ENCODE measurements around the gene NHERF1.

DNA sequence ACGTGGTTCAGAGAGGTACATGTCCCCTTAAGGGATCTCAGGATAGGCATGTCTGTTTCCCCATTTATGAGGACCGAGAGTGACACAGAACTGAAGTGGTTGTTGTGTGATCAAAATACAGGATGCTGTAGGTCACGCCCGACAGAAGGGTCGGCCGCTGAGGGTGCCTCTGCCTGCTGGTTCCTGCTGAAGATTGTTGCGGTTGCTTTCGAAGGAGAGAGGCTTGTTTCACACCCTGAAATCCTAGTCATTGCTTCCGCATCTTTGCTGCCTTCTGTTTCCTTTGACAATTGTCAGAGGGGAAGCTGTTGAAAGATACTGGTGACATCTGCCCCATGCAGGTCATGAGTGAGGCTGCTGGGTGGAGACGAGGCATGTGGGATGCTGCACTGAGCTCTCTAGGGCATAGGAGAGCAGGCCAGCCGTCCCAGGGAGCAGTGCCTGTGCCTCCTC lies 31.5 kb downstream of the NHERF1 start:
- TF ChIP-seq, protein P1, sequence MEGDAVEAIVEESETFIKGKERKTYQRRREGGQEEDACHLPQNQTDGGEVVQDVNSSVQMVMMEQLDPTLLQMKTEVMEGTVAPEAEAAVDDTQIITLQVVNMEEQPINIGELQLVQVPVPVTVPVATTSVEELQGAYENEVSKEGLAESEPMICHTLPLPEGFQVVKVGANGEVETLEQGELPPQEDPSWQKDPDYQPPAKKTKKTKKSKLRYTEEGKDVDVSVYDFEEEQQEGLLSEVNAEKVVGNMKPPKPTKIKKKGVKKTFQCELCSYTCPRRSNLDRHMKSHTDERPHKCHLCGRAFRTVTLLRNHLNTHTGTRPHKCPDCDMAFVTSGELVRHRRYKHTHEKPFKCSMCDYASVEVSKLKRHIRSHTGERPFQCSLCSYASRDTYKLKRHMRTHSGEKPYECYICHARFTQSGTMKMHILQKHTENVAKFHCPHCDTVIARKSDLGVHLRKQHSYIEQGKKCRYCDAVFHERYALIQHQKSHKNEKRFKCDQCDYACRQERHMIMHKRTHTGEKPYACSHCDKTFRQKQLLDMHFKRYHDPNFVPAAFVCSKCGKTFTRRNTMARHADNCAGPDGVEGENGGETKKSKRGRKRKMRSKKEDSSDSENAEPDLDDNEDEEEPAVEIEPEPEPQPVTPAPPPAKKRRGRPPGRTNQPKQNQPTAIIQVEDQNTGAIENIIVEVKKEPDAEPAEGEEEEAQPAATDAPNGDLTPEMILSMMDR (IDR thresholded peaks at IDR 0.05; ENCODE audit: insufficient read depth, low read length, poor library complexity, severe bottlenecking) = no peak
- TF ChIP-seq EZH2phosphoT487 (conservative IDR thresholded peaks at IDR 0.05; ENCODE audit: low read length) = no peak
